Thoracic aorta (tissue), 2 donors: ENCODE measurements around the gene OTOR. TPM values are rescaled to one million over a fixed set of nuclear protein-coding genes. Genes with fewer than 3 reads are reported as not detected.

Source experiments
- ATAC-seq: fragments of 150-250 bp; one replicate; pipeline ENCODE4 v1.8.0; 2017; ENCODE audit warnings: low read depth; ENCODE audit not compliant: insufficient number of reproducible peaks, low FRiP score
- DNase-seq: peaks from one replicate; pipeline ENCODE4 v3.0.0-alpha.2; 2020; ENCODE audit warnings: low spot score
- H3K27ac ChIP-seq, 2 donors: fragments of 200-600 bp; sonication (generic); 1 replicate in 1 of 2; 2 replicates in 1 of 2; pipeline ENCODE4 v1.5.1; 2016; ENCODE audit warnings: mild to moderate bottlenecking in 2 of 2, moderate library complexity in 2 of 2
- H3K27me3 ChIP-seq: fragments of 200-600 bp; sonication (generic); replicated peaks from 2 replicates; pipeline ENCODE4 v1.6.0; 2016; ENCODE audit warnings: mild to moderate bottlenecking; ENCODE audit not compliant: insufficient read depth
- H3K36me3 ChIP-seq: fragments of 200-600 bp; sonication (generic); one replicate; pipeline ENCODE4 v1.5.1; 2016
- H3K4me1 ChIP-seq, 2 donors: fragments of 200-600 bp; sonication (generic); 1 replicate in 1 of 2; 2 replicates in 1 of 2; pipeline versions ENCODE4 v1.5.1 to v1.6.0; 2016; ENCODE audit warnings: low read depth in 2 of 2, mild to moderate bottlenecking in 1 of 2; ENCODE audit not compliant: control insufficient read depth in 1 of 2
- H3K4me3 ChIP-seq: fragments of 200-600 bp; sonication (generic); 2 replicates; pipeline ENCODE4 v1.5.1; 2016; ENCODE audit warnings: mild to moderate bottlenecking
- H3K9me3 ChIP-seq: fragments of 200-600 bp; sonication (generic); 2 replicates; pipeline ENCODE4 v1.5.1; 2016
- total RNA-seq, 2 donors: library from RNA; depleted of rRNA; stranded (reverse); fragments of >200 nt; gene quantifications; one replicate each; pipeline versions ENCODE4 v1.1.0 to v1.2.3, GENCODE V29; 2016
- TF ChIP-seq, protein P1 (sequence below): fragments of 200-600 bp; sonication (generic); IDR thresholded peaks from one replicate; pipeline ENCODE4 v1.5.1; 2019; ENCODE audit warnings: antibody characterized with exemption

The OTOR gene
- total RNA-seq, 2 donors from 2014 or later, result not detected

DNA sequence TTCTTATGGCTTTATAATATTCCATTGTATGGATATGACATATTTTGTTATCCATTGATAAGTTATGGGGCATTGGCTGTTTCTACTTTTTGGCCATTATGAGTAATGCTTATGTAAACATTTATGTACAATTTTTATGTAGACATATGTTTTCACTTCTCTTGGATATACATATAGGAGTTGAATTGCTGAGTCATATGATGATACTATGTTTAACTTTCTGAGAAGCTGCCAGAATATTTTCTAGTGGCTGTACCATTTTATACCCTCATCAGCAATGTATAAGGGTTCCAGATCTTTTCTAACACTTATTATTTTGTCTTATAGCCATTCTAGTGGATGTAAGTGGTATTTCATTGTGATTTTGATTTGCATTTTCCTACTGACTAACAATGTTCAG, 23.1 kb downstream of the OTOR start:
- Histone ChIP-seq H3K36me3 (no peaks in the 10 kb centered on the region), H3K9me3 (no peaks in the 10 kb centered on the region), H3K4me3 (no peak overlapping the region), H3K27ac (no peak overlapping the region), H3K4me1 (no peaks in the 10 kb centered on the region), H3K27me3 (no peaks in the 10 kb centered on the region)
- TF ChIP-seq, protein P1, sequence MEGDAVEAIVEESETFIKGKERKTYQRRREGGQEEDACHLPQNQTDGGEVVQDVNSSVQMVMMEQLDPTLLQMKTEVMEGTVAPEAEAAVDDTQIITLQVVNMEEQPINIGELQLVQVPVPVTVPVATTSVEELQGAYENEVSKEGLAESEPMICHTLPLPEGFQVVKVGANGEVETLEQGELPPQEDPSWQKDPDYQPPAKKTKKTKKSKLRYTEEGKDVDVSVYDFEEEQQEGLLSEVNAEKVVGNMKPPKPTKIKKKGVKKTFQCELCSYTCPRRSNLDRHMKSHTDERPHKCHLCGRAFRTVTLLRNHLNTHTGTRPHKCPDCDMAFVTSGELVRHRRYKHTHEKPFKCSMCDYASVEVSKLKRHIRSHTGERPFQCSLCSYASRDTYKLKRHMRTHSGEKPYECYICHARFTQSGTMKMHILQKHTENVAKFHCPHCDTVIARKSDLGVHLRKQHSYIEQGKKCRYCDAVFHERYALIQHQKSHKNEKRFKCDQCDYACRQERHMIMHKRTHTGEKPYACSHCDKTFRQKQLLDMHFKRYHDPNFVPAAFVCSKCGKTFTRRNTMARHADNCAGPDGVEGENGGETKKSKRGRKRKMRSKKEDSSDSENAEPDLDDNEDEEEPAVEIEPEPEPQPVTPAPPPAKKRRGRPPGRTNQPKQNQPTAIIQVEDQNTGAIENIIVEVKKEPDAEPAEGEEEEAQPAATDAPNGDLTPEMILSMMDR, result no peak
- ATAC-seq (no peak), DNase-seq (no peak)

GRCh38 chr20:16775961-16776360, 27.8 kb downstream of the OTOR start:
- Histone ChIP-seq H3K9me3 (no peaks in the 10 kb centered on the region), H3K36me3 (no peaks in the 10 kb centered on the region), H3K27ac (no peak overlapping the region), H3K4me1 (no peaks in the 10 kb centered on the region), H3K4me3 (no peak overlapping the region), H3K27me3 (no peaks in the 10 kb centered on the region)
- no peak for DNase-seq
- no peak for ATAC-seq
- TF ChIP-seq, protein P1, result no peak

DNA sequence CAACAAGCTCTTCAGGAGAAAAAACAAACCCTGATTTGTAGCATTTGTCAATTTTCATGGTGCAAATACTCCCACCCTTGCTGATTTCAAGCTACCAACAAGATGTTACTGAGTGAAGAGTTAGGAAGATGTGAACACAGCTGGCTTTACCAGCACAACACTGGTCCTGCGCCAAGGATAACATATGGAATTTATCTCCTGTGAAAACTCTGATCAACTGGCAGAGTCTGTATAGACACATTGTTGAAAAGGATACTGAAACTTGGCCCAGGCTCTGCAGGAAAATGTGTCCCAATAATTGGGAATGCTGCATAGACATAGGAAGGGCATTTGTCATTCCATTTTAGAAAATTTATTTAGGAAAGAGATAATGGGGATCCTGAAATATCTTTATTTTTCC, 29.0 kb downstream of the OTOR start:
- no peaks in the 10 kb centered on the region for H3K36me3 ChIP-seq
- no peak overlapping the region for H3K4me3 ChIP-seq
- H3K27ac ChIP-seq, result no peak overlapping the region
- ATAC-seq (no peak), DNase-seq (no peak)
- no peaks in the 10 kb centered on the region for H3K4me1 ChIP-seq
- no peaks in the 10 kb centered on the region for H3K9me3 ChIP-seq
- TF ChIP-seq, protein P1, result no peak
- H3K27me3 ChIP-seq, result no peaks in the 10 kb centered on the region

GRCh38 chr20:16778159-16778558, 30.0 kb downstream of the OTOR start:
- Histone ChIP-seq H3K4me3 (no peak overlapping the region), H3K27me3 (no peaks in the 10 kb centered on the region), H3K36me3 (no peaks in the 10 kb centered on the region), H3K9me3 (no peaks in the 10 kb centered on the region), H3K27ac (no peak overlapping the region), H3K4me1 (no peaks in the 10 kb centered on the region)
- DNase-seq (no peak), ATAC-seq (no peak)
- TF ChIP-seq, protein P1, result no peak

- Histone ChIP-seq H3K9me3 (no peaks in the 10 kb centered on the region), H3K27ac (no peak overlapping the region), H3K4me1 (no peaks in the 10 kb centered on the region), H3K4me3 (no peak overlapping the region), H3K27me3 (no peaks in the 10 kb centered on the region), H3K36me3 (no peaks in the 10 kb centered on the region)
- no peak for DNase-seq
- TF ChIP-seq, protein P1, result no peak
- no peak for ATAC-seq
Observed at GRCh38 chr20:16781496-16781895, 33.3 kb downstream of the OTOR start.
